ENCODE results near the gene KLHL22.

Gene KLHL22

GRCh38 chr22:20499769-20500168, 4.2 kb upstream of the KLHL22 start:
- DNase-seq (ENCODE audit: low read depth, low spot score) = no peak
- Histone ChIP-seq H3K4me3 (no peak overlapping the region), H3K9ac (ENCODE audit: insufficient read length) (no peak overlapping the region), H3K9me3 (ENCODE audit: low read depth, low read length) (no peaks in the 10 kb centered on the region), H3K36me3 (ENCODE audit: insufficient read depth, low read length) (peaks cover 5% of the 10 kb centered on the region; the same call in 1 of the 2 replicates), H3K27ac (no peak overlapping the region)
- TF ChIP-seq FOXP2 (optimal IDR thresholded peaks at IDR 0.05; ENCODE audit: control extremely low read depth, extremely low read length, insufficient read depth) (no peak), POLR2AphosphoS5 (IDR thresholded peaks at IDR 0.05; ENCODE audit: borderline replicate concordance, low read depth, low read length) (no peak), EZH2 (IDR thresholded peaks at IDR 0.05) (no peak)

- Histone ChIP-seq H3K4me3 (no peak overlapping the region), H3K9me3 (ENCODE audit: low read depth, low read length) (no peaks in the 10 kb centered on the region), H3K27ac (no peak overlapping the region), H3K36me3 (ENCODE audit: insufficient read depth, low read length) (peaks cover 5% of the 10 kb centered on the region; the same call in 1 of the 2 replicates), H3K9ac (ENCODE audit: insufficient read length) (no peak overlapping the region)
- TF ChIP-seq POLR2AphosphoS5 (IDR thresholded peaks at IDR 0.05; ENCODE audit: borderline replicate concordance, low read depth, low read length) (no peak), FOXP2 (optimal IDR thresholded peaks at IDR 0.05; ENCODE audit: control extremely low read depth, extremely low read length, insufficient read depth) (no peak), EZH2 (IDR thresholded peaks at IDR 0.05) (no peak)
- no peak for DNase-seq (ENCODE audit: low read depth, low spot score)
Measured at GRCh38 chr22:20498913-20499312, 3.3 kb upstream of the KLHL22 start.

- H3K4me3 ChIP-seq = no peak overlapping the region
- peaks cover 5% of the 10 kb centered on the region; the same call in 1 of the 2 replicates for H3K36me3 ChIP-seq (ENCODE audit: insufficient read depth, low read length)
- H3K27ac ChIP-seq = no peak overlapping the region
- TF ChIP-seq FOXP2 (optimal IDR thresholded peaks at IDR 0.05; ENCODE audit: control extremely low read depth, extremely low read length, insufficient read depth) (no peak), EZH2 (IDR thresholded peaks at IDR 0.05) (no peak), POLR2AphosphoS5 (IDR thresholded peaks at IDR 0.05; ENCODE audit: borderline replicate concordance, low read depth, low read length) (no peak)
- H3K9me3 ChIP-seq (ENCODE audit: low read depth, low read length) = no peaks in the 10 kb centered on the region
- DNase-seq (ENCODE audit: low read depth, low spot score) = no peak
- H3K9ac ChIP-seq (ENCODE audit: insufficient read length) = no peak overlapping the region
Measured at GRCh38 chr22:20497426-20497825, 1.8 kb upstream of the KLHL22 start.

- peak overlapping the region; percentile 89 for H3K27ac ChIP-seq
- H3K9ac ChIP-seq (ENCODE audit: insufficient read length) = peak overlapping the region; percentile 85
- H3K36me3 ChIP-seq (ENCODE audit: insufficient read depth, low read length) = peaks cover under 1% of the 10 kb centered on the region; the same call in 1 of the 2 replicates
- H3K9me3 ChIP-seq (ENCODE audit: low read depth, low read length) = no peaks in the 10 kb centered on the region
- peak overlapping the region; percentile 95 for H3K4me3 ChIP-seq
- TF ChIP-seq POLR2AphosphoS5 (IDR thresholded peaks at IDR 0.05; ENCODE audit: borderline replicate concordance, low read depth, low read length) = peak; percentile 79
- no peak for TF ChIP-seq FOXP2 (optimal IDR thresholded peaks at IDR 0.05; ENCODE audit: control extremely low read depth, extremely low read length, insufficient read depth)
- peak; percentile 30 for DNase-seq (ENCODE audit: low read depth, low spot score)
Measured at GRCh38 chr22:20495861-20496681, 476 bp upstream of the KLHL22 start.

GRCh38 chr22:20491346-20491745, 4.2 kb downstream of the KLHL22 start:
- Histone ChIP-seq H3K4me3 (no peak overlapping the region), H3K36me3 (ENCODE audit: insufficient read depth, low read length) (0 out of 2 replicates have a peak, but pooled peaks cover 3% of the 10 kb centered on the region), H3K9me3 (ENCODE audit: low read depth, low read length) (no peaks in the 10 kb centered on the region), H3K9ac (ENCODE audit: insufficient read length) (no peak overlapping the region), H3K27ac (no peak overlapping the region)
- TF ChIP-seq POLR2AphosphoS5 (IDR thresholded peaks at IDR 0.05; ENCODE audit: borderline replicate concordance, low read depth, low read length) (no peak), FOXP2 (optimal IDR thresholded peaks at IDR 0.05; ENCODE audit: control extremely low read depth, extremely low read length, insufficient read depth) (no peak), EZH2 (IDR thresholded peaks at IDR 0.05) (no peak)
- DNase-seq (ENCODE audit: low read depth, low spot score) = no peak

GRCh38 chr22:20490941-20491307, 4.7 kb downstream of the KLHL22 start:
- Histone ChIP-seq H3K27ac (no peak overlapping the region), H3K4me3 (no peak overlapping the region), H3K9me3 (ENCODE audit: low read depth, low read length) (no peaks in the 10 kb centered on the region), H3K9ac (ENCODE audit: insufficient read length) (no peak overlapping the region), H3K36me3 (ENCODE audit: insufficient read depth, low read length) (0 out of 2 replicates have a peak, but pooled peaks cover 3% of the 10 kb centered on the region)
- TF ChIP-seq FOXP2 (optimal IDR thresholded peaks at IDR 0.05; ENCODE audit: control extremely low read depth, extremely low read length, insufficient read depth) = no peak
- TF ChIP-seq POLR2AphosphoS5 (IDR thresholded peaks at IDR 0.05; ENCODE audit: borderline replicate concordance, low read depth, low read length) = no peak
- no peak for TF ChIP-seq EZH2 (IDR thresholded peaks at IDR 0.05)
- DNase-seq (ENCODE audit: low read depth, low spot score) = no peak

GRCh38 chr22:20490183-20490940, 5.2 kb downstream of the KLHL22 start:
- Histone ChIP-seq H3K4me3 (no peak overlapping the region), H3K36me3 (ENCODE audit: insufficient read depth, low read length) (0 out of 2 replicates have a peak, but pooled peaks cover 3% of the 10 kb centered on the region), H3K9ac (ENCODE audit: insufficient read length) (no peak overlapping the region), H3K9me3 (ENCODE audit: low read depth, low read length) (no peaks in the 10 kb centered on the region), H3K27ac (no peak overlapping the region)
- TF ChIP-seq FOXP2 (optimal IDR thresholded peaks at IDR 0.05; ENCODE audit: control extremely low read depth, extremely low read length, insufficient read depth) (no peak), EZH2 (IDR thresholded peaks at IDR 0.05) (no peak), POLR2AphosphoS5 (IDR thresholded peaks at IDR 0.05; ENCODE audit: borderline replicate concordance, low read depth, low read length) (no peak)
- no peak for DNase-seq (ENCODE audit: low read depth, low spot score)

- no peaks in the 10 kb centered on the region for H3K9me3 ChIP-seq (ENCODE audit: low read depth, low read length)
- no peak overlapping the region for H3K9ac ChIP-seq (ENCODE audit: insufficient read length)
- no peak overlapping the region for H3K27ac ChIP-seq
- DNase-seq (ENCODE audit: low read depth, low spot score) = no peak
- no peak overlapping the region for H3K4me3 ChIP-seq
- 0 out of 2 replicates have a peak, but pooled peaks cover 3% of the 10 kb centered on the region for H3K36me3 ChIP-seq (ENCODE audit: insufficient read depth, low read length)
- no peak for TF ChIP-seq POLR2AphosphoS5 (IDR thresholded peaks at IDR 0.05; ENCODE audit: borderline replicate concordance, low read depth, low read length)
- TF ChIP-seq EZH2 (IDR thresholded peaks at IDR 0.05) = no peak
- TF ChIP-seq FOXP2 (optimal IDR thresholded peaks at IDR 0.05; ENCODE audit: control extremely low read depth, extremely low read length, insufficient read depth) = no peak
Measured at GRCh38 chr22:20488946-20489345, 6.6 kb downstream of the KLHL22 start.
